SK-N-SH (cell line): Measurements from ENCODE around the gene EP400. TPM values are rescaled to one million over a fixed set of nuclear protein-coding genes. Genes with fewer than 3 reads are reported as not detected.

Source experiments
- CTCF ChIA-PET: fragments of 300-600, 350-600 bp; formaldehyde crosslinking; extraction: SDS; loops from one replicate; lab custom pipeline; 2021; lab: Yijun Ruan, JAX
- POLR2A ChIA-PET: fragments of 350-600 bp; sonication (Branson Sonifier 250); formaldehyde crosslinking; extraction: SDS; loops from one replicate; lab custom pipeline; 2020; ENCODE audit warnings: antibody characterized with exemption, inconsistent platforms; lab: Yijun Ruan, JAX
- DNase-seq: peaks from one replicate; pipeline ENCODE4 v3.0.0; 2012
- H2AFZ ChIP-seq: fragments of 200-600 bp; sonication (generic); 2 replicates; pipeline ENCODE4 v1.8.1; 2016; ENCODE audit warnings: antibody characterized with exemption, mild to moderate bottlenecking, low read depth
- H3F3A ChIP-seq: fragments of 200-600 bp; sonication (generic); replicated peaks from 2 replicates; pipeline ENCODE3; 2016; ENCODE audit warnings: antibody characterized with exemption, mild to moderate bottlenecking; ENCODE audit not compliant: insufficient read depth
- H3K27ac ChIP-seq, 2 experiments: fragments of 200-500 bp in 1 of 2; fragments of 200-600 bp in 1 of 2; sonication (Bioruptor generic) in 1 of 2; sonication (generic), shearing (Covaris generic) in 1 of 2; 2 replicates each; pipeline versions ENCODE4 v1.5.1 to v1.6.1; 2014 to 2016; ENCODE audit warnings: low read depth in 2 of 2, inconsistent platforms in 1 of 2, low read length in 1 of 2, mild to moderate bottlenecking in 1 of 2, mixed read lengths in 1 of 2
- H3K27me3 ChIP-seq: fragments of 200-600 bp; sonication (generic), shearing (Covaris generic); 2 replicates; pipeline ENCODE4 v1.6.1; 2016; ENCODE audit warnings: mixed run types; ENCODE audit not compliant: insufficient read depth
- H3K36me3 ChIP-seq, 2 experiments: fragments of 200-500 bp in 1 of 2; fragments of 200-600 bp in 1 of 2; sonication (Bioruptor generic) in 1 of 2; sonication (generic) in 1 of 2; replicated peaks in 1 of 2; 2 replicates each; pipeline versions ENCODE3 to v1.5.1; 2014 to 2016; ENCODE audit warnings: low read length in 1 of 2, mild to moderate bottlenecking in 1 of 2; ENCODE audit not compliant: insufficient read depth in 2 of 2, control insufficient read depth in 1 of 2
- H3K4me1 ChIP-seq, 2 experiments: fragments of 200-500 bp in 1 of 2; fragments of 200-600 bp in 1 of 2; sonication (Bioruptor generic) in 1 of 2; sonication (generic), shearing (Covaris generic) in 1 of 2; 2 replicates each; pipeline versions ENCODE4 v1.5.1 to v1.6.1; 2014 to 2016; ENCODE audit warnings: low read depth in 1 of 2, low read length in 1 of 2, mixed run types in 1 of 2; ENCODE audit not compliant: insufficient read depth in 2 of 2, control insufficient read depth in 1 of 2
- H3K4me2 ChIP-seq: fragments of 200-600 bp; sonication (generic), shearing (Covaris generic); 2 replicates; pipeline ENCODE4 v1.6.1; 2017; ENCODE audit warnings: mixed run types
- H3K4me3 ChIP-seq, 2 experiments: fragments of 200-500 bp in 1 of 2; fragments of 200-600 bp in 1 of 2; sonication (Bioruptor generic) in 1 of 2; sonication (generic), shearing (Covaris generic) in 1 of 2; 2 replicates each; pipeline versions ENCODE4 v1.5.1 to v1.8.1; 2014 to 2016; ENCODE audit warnings: low read depth in 2 of 2, inconsistent platforms in 1 of 2, low read length in 1 of 2, mild to moderate bottlenecking in 1 of 2, mixed read lengths in 1 of 2, moderate library complexity in 1 of 2
- H3K79me2 ChIP-seq: fragments of 200-600 bp; sonication (generic); 2 replicates; pipeline ENCODE4 v1.8.1; 2017; ENCODE audit warnings: mild to moderate bottlenecking; ENCODE audit not compliant: insufficient read depth
- H3K9ac ChIP-seq: fragments of 200-600 bp; sonication (generic); 2 replicates; pipeline ENCODE4 v1.6.1; 2017; ENCODE audit warnings: mixed run types
- H3K9me2 ChIP-seq: fragments of 200-600 bp; sonication (generic); 2 replicates; pipeline ENCODE4 v1.6.1; 2017; ENCODE audit warnings: mixed run types
- H3K9me3 ChIP-seq: fragments of 200-600 bp; sonication (generic); 2 replicates; pipeline ENCODE4 v1.6.1; 2017; ENCODE audit warnings: mixed run types, mild to moderate bottlenecking, moderate library complexity
- H4K20me1 ChIP-seq: fragments of 200-600 bp; sonication (generic); 2 replicates; pipeline ENCODE4 v1.6.1; 2017; ENCODE audit warnings: mild to moderate bottlenecking, mixed run types; ENCODE audit not compliant: insufficient read depth
- EZH2phosphoT487 ChIP-seq: fragments of 200-600 bp; sonication (generic); IDR thresholded peaks from 2 replicates; pipeline ENCODE4 v1.6.1; 2017; ENCODE audit warnings: low read depth, mixed run types, mild to moderate bottlenecking, antibody characterized with exemption, moderate library complexity, borderline replicate concordance
- FOXJ3 ChIP-seq: sonication (generic); formaldehyde crosslinking; IDR thresholded peaks from 2 replicates; pipeline ENCODE4 v1.5.1; 2020; ENCODE audit warnings: mild to moderate bottlenecking, missing genetic modification reagents
- GATA2 ChIP-seq: sonication (generic); formaldehyde crosslinking; IDR thresholded peaks from 2 replicates; pipeline ENCODE4 v1.5.0; 2020; ENCODE audit warnings: mild to moderate bottlenecking, missing genetic modification reagents
- JUND ChIP-seq: IDR thresholded peaks from 2 replicates; pipeline ENCODE4 v1.4.0; 2012
- MXI1 ChIP-seq: IDR thresholded peaks from 2 replicates; pipeline ENCODE4 v1.6.1; 2012; ENCODE audit warnings: mild to moderate bottlenecking, low read depth, low read length, improper control_type of control experiment
- NFIC ChIP-seq: IDR thresholded peaks from 2 replicates; pipeline ENCODE4 v1.4.0; 2012; ENCODE audit warnings: borderline replicate concordance
- RAD21 ChIP-seq: IDR thresholded peaks from 2 replicates; pipeline ENCODE4 v1.6.1; 2012; ENCODE audit warnings: mild to moderate bottlenecking, low read length
- TCF12 ChIP-seq: IDR thresholded peaks from 2 replicates; pipeline ENCODE4 v1.4.0; 2012
- YY1 ChIP-seq: IDR thresholded peaks from 2 replicates; pipeline ENCODE4 v1.4.0; 2012; ENCODE audit warnings: low read depth, mild to moderate bottlenecking
- WGBS: methylation state at CpG from one replicate; pipeline ENCODE4 v1.1.6; 2017; ENCODE audit warnings: low lambda C conversion rate; 5-methylcytosine and 5-hydroxymethylcytosine counted together
- polyA plus RNA-seq, 3 experiments: library from polyadenylated mRNA; depleted of rRNA; stranded (reverse); fragments of >200 nt; gene quantifications; 2 replicates each; pipeline ENCODE4 v1.2.3, GENCODE V29; 2012
- TF ChIP-seq, protein P1 (sequence below): IDR thresholded peaks from 2 replicates; pipeline ENCODE4 v1.4.0; 2012; ENCODE audit warnings: low read depth
- TF ChIP-seq, protein P2 (sequence below): fragments of 200-600 bp; sonication (generic); IDR thresholded peaks from 2 replicates; pipeline ENCODE4 v1.6.1; 2017; ENCODE audit warnings: antibody characterized with exemption, mild to moderate bottlenecking, moderate library complexity
- TF ChIP-seq, protein P3 (sequence below): IDR thresholded peaks from 2 replicates; pipeline ENCODE4; 2012
- TF ChIP-seq, protein P4 (sequence below): IDR thresholded peaks from 2 replicates; pipeline ENCODE4 v1.4.0; 2012; ENCODE audit warnings: low read depth, borderline replicate concordance

EP400 gene
- polyA plus RNA-seq, 1 of the 3 experiments (the other 2 are of a cell fraction): 7.0 TPM

DNA sequence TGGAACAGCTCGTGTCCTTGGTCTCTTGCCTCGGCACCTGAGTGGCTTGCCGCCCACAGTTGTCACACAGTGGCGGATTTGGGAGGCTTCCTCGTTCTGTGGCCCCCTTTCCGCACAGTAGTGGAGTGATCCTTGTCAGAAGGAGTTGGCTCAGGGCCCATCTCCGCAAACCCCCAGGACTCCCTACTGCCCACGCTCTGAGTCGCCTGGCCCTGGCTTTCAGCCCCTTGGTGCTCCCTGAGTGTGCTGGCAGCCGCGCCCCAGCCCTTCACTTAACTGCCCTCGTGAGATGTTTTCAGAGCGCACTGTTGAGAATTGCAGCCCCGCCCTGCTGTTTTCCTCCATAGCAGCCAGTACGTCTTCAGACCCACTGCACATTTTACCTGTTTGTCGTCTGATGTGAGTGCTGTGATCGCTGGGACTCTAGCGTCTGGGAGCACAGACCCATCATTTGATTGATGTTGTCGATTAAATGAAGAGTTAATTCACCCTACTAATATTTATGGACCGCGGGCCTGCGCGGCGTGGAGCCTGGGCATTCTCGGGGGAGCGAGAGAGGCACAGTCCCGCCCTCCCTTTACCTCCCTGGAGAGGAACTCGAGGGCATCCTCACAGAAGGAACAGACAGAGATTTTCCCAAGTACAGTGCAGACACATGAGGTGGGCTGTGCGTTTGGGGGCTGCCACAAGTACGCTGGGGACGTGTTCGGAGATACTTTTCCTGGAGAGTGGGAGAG lies 102.6 kb downstream of the EP400 start:
- WGBS: 90% methylated on average over 32 of the region's 32 CpGs
- 0 out of 2 replicates have a peak, but pooled peaks cover 5% of the 10 kb centered on the region for H4K20me1 ChIP-seq
- H3K27ac ChIP-seq: no peak overlapping the region
- H3K9me2 ChIP-seq: no peaks in the 10 kb centered on the region
- no peak for DNase-seq
- no peaks in the 10 kb centered on the region for H3K9me3 ChIP-seq
- H3K27me3 ChIP-seq: no peaks in the 10 kb centered on the region
- peaks cover 8% of the 10 kb centered on the region for H3K79me2 ChIP-seq
- peaks cover 53 to 63% of the 10 kb centered on the region in 2 experiments for H3K36me3 ChIP-seq
- no peak overlapping the region for H3K9ac ChIP-seq
- CTCF ChIA-PET: no interaction called here
- POLR2A ChIA-PET: no interaction called here
- H2AFZ ChIP-seq: no peak overlapping the region
- H3K4me3 ChIP-seq: no peak overlapping the region
- no peak overlapping the region for H3K4me2 ChIP-seq
- TF ChIP-seq EZH2phosphoT487 (no peak), TCF12 (no peak), JUND (no peak), RAD21 (no peak)
- TF ChIP-seq, protein P1, sequence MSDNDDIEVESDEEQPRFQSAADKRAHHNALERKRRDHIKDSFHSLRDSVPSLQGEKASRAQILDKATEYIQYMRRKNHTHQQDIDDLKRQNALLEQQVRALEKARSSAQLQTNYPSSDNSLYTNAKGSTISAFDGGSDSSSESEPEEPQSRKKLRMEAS: no peak
- no peaks in the 10 kb centered on the region for H3F3A ChIP-seq
- H3K4me1 ChIP-seq: peaks cover 0 to 19% of the 10 kb centered on the region in 2 experiments; a peak in 2 of 4 replicates

DNA sequence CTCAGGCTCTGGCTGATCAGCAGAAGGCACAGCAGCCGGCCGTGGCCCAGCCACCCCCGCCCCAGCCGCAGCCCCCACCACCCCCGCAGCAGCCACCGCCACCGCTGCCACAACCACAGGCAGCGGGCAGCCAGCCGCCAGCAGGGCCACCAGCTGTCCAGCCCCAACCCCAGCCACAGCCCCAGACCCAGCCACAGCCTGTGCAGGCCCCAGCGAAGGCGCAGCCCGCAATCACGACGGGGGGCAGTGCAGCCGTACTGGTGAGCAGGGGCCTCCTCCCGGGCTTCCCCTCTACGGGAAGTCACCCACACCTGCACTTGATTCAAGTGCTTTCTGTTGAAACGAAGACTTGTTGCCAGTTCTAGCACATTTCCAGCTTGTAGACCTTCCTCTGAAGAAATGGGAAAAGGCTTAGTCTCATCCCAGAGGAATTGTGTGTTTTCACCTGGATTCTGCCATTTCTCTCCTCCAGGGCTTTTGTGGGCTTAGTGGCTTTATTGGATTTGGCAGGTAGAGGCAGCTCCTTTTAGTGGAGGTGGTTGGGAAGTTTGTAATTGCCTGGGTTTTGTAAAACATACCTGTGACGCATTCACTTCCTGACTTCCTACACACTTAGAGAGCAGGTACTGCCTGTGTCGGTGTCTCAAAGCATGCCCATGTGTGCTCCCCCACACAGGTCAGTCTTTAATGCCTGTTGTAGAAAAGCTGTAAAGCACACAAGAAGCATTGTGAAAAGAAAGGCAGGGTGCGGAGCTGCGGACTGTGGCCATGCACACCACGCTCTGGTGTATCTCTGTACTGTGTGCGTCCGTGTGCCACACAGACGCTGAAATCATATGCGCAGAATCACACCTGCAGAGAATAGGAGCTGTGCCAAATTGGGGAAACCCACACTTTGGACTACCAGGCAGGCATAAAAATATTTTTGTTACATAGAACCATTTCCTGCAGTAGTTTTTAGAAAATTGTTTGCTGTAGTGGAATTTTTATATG lies 103.9 kb downstream of the EP400 start:
- Histone ChIP-seq H3F3A (no peaks in the 10 kb centered on the region), H3K9me2 (no peaks in the 10 kb centered on the region), H2AFZ (no peak overlapping the region), H3K27ac (no peak overlapping the region), H3K79me2 (peaks cover 5% of the 10 kb centered on the region), H3K4me3 (no peak overlapping the region), H3K4me1 (peaks cover 0 to 15% of the 10 kb centered on the region in 2 experiments; a peak in 1 of 4 replicates), H3K9ac (no peak overlapping the region), H4K20me1 (0 out of 2 replicates have a peak, but pooled peaks cover 5% of the 10 kb centered on the region), H3K4me2 (no peak overlapping the region), H3K36me3 (peaks cover 55 to 69% of the 10 kb centered on the region in 2 experiments), H3K9me3 (no peaks in the 10 kb centered on the region), H3K27me3 (no peaks in the 10 kb centered on the region)
- POLR2A ChIA-PET: interaction anchor here (0.6 kb wide), 1 partner anchor 328 kb away, joined by 4 read pairs; no protein-coding TSS in a partner anchor
- 95% methylated on average over 18 of the region's 27 CpGs for WGBS
- DNase-seq: no peak
- TF ChIP-seq, protein P2, sequence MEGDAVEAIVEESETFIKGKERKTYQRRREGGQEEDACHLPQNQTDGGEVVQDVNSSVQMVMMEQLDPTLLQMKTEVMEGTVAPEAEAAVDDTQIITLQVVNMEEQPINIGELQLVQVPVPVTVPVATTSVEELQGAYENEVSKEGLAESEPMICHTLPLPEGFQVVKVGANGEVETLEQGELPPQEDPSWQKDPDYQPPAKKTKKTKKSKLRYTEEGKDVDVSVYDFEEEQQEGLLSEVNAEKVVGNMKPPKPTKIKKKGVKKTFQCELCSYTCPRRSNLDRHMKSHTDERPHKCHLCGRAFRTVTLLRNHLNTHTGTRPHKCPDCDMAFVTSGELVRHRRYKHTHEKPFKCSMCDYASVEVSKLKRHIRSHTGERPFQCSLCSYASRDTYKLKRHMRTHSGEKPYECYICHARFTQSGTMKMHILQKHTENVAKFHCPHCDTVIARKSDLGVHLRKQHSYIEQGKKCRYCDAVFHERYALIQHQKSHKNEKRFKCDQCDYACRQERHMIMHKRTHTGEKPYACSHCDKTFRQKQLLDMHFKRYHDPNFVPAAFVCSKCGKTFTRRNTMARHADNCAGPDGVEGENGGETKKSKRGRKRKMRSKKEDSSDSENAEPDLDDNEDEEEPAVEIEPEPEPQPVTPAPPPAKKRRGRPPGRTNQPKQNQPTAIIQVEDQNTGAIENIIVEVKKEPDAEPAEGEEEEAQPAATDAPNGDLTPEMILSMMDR: no peak
- TF ChIP-seq GATA2: no peak
- TF ChIP-seq, protein P3, sequence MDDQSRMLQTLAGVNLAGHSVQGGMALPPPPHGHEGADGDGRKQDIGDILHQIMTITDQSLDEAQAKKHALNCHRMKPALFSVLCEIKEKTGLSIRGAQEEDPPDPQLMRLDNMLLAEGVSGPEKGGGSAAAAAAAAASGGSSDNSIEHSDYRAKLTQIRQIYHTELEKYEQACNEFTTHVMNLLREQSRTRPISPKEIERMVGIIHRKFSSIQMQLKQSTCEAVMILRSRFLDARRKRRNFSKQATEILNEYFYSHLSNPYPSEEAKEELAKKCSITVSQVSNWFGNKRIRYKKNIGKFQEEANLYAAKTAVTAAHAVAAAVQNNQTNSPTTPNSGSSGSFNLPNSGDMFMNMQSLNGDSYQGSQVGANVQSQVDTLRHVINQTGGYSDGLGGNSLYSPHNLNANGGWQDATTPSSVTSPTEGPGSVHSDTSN: no peak
- no peak for TF ChIP-seq FOXJ3
- TF ChIP-seq, protein P4, sequence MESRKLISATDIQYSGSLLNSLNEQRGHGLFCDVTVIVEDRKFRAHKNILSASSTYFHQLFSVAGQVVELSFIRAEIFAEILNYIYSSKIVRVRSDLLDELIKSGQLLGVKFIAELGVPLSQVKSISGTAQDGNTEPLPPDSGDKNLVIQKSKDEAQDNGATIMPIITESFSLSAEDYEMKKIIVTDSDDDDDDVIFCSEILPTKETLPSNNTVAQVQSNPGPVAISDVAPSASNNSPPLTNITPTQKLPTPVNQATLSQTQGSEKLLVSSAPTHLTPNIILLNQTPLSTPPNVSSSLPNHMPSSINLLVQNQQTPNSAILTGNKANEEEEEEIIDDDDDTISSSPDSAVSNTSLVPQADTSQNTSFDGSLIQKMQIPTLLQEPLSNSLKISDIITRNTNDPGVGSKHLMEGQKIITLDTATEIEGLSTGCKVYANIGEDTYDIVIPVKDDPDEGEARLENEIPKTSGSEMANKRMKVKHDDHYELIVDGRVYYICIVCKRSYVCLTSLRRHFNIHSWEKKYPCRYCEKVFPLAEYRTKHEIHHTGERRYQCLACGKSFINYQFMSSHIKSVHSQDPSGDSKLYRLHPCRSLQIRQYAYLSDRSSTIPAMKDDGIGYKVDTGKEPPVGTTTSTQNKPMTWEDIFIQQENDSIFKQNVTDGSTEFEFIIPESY: no peak
- no peak for TF ChIP-seq NFIC
- TF ChIP-seq RAD21: no peak
- no peak for TF ChIP-seq MXI1
- no peak for TF ChIP-seq YY1
- CTCF ChIA-PET: no interaction called here
